BLaER1 (cell line): ENCODE results near the gene UVSSA.

Experiments used
- H3K27ac ChIP-seq: shearing (Covaris generic); formaldehyde crosslinking; 2 replicates; pipeline ENCODE4 v1.8.1; 2022
- H3K27me3 ChIP-seq: shearing (Covaris generic); formaldehyde crosslinking; 2 replicates; pipeline ENCODE4 v1.8.1; 2022
- H3K36me3 ChIP-seq: shearing (Covaris generic); formaldehyde crosslinking; 2 replicates; pipeline ENCODE4 v1.8.1; 2022
- H3K4me1 ChIP-seq: shearing (Covaris generic); formaldehyde crosslinking; 2 replicates; pipeline ENCODE4 v1.8.1; 2022
- H3K4me2 ChIP-seq: shearing (Covaris generic); formaldehyde crosslinking; 2 replicates; pipeline ENCODE4 v1.8.1; 2022
- H3K4me3 ChIP-seq: shearing (Covaris generic); formaldehyde crosslinking; 2 replicates; pipeline ENCODE4 v1.8.1; 2022
- H3K9ac ChIP-seq: shearing (Covaris generic); formaldehyde crosslinking; 2 replicates; pipeline ENCODE4 v1.8.1; 2022
- H3K9me3 ChIP-seq: shearing (Covaris generic); formaldehyde crosslinking; 2 replicates; pipeline ENCODE4 v1.8.1; 2022
- H4K20me1 ChIP-seq: shearing (Covaris generic); formaldehyde crosslinking; 2 replicates; pipeline ENCODE4 v1.8.1; 2022
- Cebpa-rat ChIP-seq: shearing (Covaris generic); IDR thresholded peaks from 2 replicates; pipeline ENCODE4 v1.8.1; 2022

Gene UVSSA

DNA sequence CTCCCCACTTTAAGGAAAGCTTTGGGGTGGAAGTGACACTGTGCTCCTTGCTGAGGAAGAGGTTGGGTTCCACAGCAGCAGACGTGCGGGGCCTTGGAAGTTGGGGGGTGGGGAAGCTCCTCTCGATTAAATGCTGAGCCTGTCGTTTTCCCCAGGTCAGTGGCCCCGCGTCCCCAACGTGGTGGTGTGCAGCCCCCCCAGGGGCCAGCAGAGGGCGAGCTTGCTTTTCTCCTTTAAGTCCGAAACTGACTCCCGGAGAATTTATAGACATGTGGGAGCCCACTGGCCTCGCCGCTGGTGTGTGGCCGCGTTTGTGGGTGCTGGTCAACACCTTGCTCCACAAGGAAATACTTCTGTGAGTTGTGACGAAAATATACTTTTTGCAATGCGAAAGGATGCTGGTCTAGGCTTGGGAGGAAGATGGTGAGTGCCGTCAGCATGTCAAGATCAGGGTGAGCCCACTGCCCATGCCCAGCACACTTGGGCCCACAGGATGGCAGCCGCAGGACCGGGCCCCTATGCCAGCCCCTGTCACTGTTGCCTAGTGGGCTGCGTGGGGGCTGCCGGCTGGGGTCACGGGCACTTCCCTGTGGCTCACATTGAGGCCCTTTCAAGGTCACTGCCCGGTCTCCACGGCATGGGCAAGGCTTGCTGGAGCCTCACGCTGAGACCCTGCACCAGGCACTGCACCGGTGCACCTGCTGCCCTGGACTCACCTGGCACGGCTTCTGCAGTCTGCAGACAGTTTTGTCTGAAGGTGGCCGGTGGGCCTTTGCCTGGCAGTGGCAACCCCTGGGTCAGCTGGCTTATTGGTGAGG, 9.4 kb downstream of the UVSSA start:
- Histone ChIP-seq H3K9ac (no peak overlapping the region), H3K4me2 (no peak overlapping the region), H3K4me1 (peaks cover 58% of the 10 kb centered on the region), H4K20me1 (0 out of 2 replicates have a peak, but pooled peaks cover 9% of the 10 kb centered on the region), H3K4me3 (no peak overlapping the region), H3K36me3 (peaks cover 13% of the 10 kb centered on the region; the same call in 1 of the 2 replicates), H3K9me3 (no peaks in the 10 kb centered on the region), H3K27me3 (no peaks in the 10 kb centered on the region), H3K27ac (no peak overlapping the region)
- no peak for TF ChIP-seq Cebpa-rat

DNA sequence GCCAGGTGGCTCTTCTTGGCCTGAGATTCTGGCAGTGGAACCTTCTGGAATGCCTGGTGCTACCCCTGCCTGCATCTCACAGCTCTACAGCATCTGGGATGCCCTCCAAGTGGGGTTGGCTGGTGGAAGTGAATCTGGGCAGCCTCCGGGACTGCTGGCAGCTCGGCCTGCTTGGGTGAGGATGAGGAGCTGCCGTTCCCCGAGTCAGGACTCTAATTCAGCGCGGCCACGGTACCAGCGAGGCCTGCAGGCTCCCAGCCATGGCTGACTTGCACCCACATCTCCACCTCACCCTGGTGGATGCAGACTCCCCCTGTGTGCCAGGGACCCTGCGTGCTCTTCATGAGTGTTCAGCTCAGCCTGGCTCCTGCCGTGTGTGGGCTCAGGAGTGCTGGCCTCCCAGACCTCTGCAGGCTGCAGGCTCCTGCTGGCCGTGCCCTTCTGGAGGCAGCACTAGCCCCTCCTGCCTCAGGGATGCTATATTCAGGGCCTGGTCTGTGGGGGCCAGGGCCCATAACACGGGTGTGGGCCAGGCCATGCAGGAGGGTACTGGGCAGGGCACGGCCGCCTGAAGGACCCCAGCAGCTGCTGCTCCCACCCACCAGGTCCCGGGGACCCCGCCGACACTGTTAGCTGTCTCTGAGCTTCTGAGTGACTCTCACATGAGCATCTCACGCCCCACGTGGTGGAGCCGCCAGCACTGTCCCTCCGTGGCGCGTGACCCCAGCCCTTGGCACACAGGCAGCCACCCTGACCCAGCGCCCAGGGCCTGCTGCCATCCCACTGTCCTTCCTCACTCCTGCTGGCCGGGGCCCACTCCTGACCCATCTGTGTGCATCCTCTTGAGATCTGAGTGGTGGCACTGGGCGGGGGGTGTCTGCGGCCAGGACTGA, 10.6 kb downstream of the UVSSA start:
- peaks cover 48% of the 10 kb centered on the region for H3K4me1 ChIP-seq
- no peak for TF ChIP-seq Cebpa-rat

DNA sequence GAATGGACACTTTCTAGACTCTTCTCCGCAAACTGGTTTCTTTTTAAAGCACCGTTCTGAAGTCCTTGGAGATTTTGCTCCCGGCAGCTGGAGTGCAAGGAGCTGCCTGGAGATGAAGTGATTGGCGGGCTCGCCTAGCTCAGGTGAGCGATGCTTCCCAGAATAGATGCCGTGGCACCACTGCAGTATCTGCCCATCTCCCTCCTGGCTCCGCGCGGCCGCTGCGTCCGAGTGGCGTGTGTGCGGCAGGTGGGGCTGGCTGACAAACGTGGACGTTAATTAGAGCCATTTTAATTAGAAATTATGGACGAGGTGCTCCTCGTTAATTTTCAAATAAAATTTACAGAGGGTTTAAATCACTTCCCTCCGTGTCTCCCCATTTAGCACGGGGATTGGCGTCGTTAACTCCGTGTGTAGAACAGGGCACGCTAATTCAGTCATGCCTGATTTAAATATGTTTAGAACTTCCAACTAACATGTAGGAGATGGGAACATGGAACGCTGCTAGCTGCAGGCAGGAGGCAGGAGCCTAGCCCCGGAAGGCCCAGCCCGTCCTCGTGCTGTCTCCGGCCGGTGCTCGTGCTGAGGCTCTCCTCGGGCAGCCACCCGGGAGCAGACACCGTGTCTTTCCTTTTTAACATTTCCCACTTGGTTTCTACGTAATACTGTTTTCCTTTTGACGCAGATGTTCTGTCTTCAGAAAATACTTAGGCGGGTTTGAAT, 11.6 kb downstream of the UVSSA start:
- Histone ChIP-seq H4K20me1 (0 out of 2 replicates have a peak, but pooled peaks cover 9% of the 10 kb centered on the region), H3K4me1 (peaks cover 42% of the 10 kb centered on the region), H3K27me3 (no peaks in the 10 kb centered on the region), H3K4me2 (peak overlapping the region; percentile 76), H3K36me3 (peaks cover 7% of the 10 kb centered on the region; the same call in 1 of the 2 replicates), H3K9ac (peak overlapping the region; percentile 33; the same call in 1 of the 2 replicates), H3K4me3 (no peak overlapping the region), H3K27ac (peak overlapping the region; percentile 57; the same call in 1 of the 2 replicates), H3K9me3 (no peaks in the 10 kb centered on the region)
- TF ChIP-seq Cebpa-rat = no peak

More for the DNA sequence above, 10.6 kb downstream of the UVSSA start:
- Histone ChIP-seq H3K27ac (0 out of 2 replicates have a peak overlapping the region, but pooled peaks have one; percentile 57), H3K27me3 (no peaks in the 10 kb centered on the region), H3K4me2 (peak overlapping the region; percentile 76), H3K9ac (no peak overlapping the region; the same call in 1 of the 2 replicates), H3K9me3 (no peaks in the 10 kb centered on the region), H3K4me3 (no peak overlapping the region), H4K20me1 (0 out of 2 replicates have a peak, but pooled peaks cover 9% of the 10 kb centered on the region), H3K36me3 (peaks cover 12% of the 10 kb centered on the region; the same call in 1 of the 2 replicates)

DNA sequence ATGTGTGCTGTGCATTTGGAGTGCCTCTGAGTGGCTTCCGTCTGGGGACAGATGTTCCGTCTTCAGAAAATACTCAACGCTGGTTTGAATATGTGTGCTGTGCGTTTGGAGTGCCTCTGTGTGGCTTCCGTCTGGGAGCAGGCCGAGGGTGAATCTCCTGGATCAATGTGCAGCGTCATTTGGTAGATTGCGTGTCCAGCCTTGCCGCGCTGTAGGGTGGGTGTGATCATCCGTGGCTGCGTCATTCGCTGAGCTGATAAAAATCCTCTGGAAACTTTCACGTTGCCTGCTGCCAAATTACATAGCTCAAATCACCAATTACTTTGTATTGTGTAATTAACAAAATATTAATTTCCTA, 12.1 kb downstream of the UVSSA start:
- Histone ChIP-seq H3K27ac (peak overlapping the region; percentile 57), H3K4me1 (peaks cover 42% of the 10 kb centered on the region), H3K4me3 (no peak overlapping the region), H3K4me2 (peak overlapping the region; percentile 76), H4K20me1 (0 out of 2 replicates have a peak, but pooled peaks cover 9% of the 10 kb centered on the region), H3K36me3 (peaks cover 7% of the 10 kb centered on the region; the same call in 1 of the 2 replicates), H3K9ac (peak overlapping the region; percentile 33; the same call in 1 of the 2 replicates), H3K27me3 (no peaks in the 10 kb centered on the region), H3K9me3 (no peaks in the 10 kb centered on the region)
- no peak for TF ChIP-seq Cebpa-rat

DNA sequence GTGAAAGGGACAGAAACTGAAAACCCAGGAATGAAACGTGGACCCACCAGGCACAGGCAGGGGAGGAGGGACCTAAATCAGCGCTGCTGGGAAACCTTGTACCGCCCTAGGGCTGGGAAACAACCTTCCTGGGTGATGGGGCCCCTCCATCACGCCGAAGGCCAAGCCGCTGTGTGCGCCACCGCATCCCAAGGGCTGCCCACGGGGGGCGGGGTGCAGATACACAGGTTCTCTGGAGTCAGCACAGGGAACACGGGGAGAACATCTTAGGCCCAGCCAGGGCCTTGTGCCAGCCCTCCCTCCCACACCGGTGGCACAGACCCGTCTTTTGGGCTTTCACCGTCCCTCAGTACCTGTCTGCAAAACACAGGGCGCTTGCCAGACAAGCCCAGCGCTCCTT, 13.0 kb downstream of the UVSSA start:
- 0 out of 2 replicates have a peak, but pooled peaks cover 9% of the 10 kb centered on the region for H4K20me1 ChIP-seq
- no peak overlapping the region for H3K4me3 ChIP-seq
- H3K9ac ChIP-seq = 0 out of 2 replicates have a peak overlapping the region, but pooled peaks have one; percentile 33
- H3K4me2 ChIP-seq = peak overlapping the region; percentile 76
- no peaks in the 10 kb centered on the region for H3K27me3 ChIP-seq
- H3K4me1 ChIP-seq = peaks cover 47% of the 10 kb centered on the region
- H3K27ac ChIP-seq = peak overlapping the region; percentile 57
- TF ChIP-seq Cebpa-rat = no peak
- H3K36me3 ChIP-seq = peaks cover 3% of the 10 kb centered on the region; the same call in 1 of the 2 replicates
- H3K9me3 ChIP-seq = no peaks in the 10 kb centered on the region

DNA sequence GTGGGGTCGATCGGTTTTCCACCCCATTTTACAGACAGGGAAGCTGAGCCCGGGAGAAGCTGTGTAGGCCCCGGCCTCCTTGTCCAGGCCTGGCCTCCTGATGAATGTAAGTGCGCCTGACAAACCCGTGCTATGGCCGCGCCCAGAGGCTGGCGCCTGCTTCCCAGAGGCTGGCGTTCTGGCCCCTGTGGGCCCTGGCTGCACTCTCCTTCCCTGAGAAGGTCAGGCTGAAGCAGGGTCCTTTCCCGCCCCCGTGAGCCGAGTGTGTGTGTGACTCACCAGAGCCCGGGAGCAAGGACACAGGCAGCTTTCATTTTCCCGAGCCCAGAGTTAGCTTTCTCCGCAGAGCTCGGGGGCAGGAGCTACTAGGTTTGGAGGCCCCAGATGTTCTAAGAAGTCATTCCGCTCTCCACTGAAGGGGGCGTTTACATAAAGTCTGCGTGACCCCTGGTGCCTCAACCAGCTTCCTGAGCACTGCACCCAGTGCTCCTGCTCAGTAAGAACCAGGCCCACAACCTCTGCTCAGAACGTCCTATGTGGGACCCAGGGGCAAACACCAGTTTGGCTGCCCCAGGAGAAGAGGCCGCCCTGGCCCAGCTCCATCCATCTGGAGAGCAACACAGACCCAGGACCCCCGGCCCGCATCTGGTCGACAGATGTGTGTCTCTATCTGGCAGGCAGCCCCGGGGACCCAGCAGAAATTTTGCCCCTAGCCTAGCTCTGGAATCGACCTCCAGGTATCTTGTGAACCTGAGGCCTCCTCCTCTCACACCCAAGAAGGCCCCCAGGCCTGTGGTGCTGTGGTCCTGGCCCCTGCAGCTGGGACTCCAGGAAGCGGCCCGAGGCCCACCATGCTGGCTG, 13.6 kb downstream of the UVSSA start:
- Histone ChIP-seq H3K4me1 (peaks cover 54% of the 10 kb centered on the region), H3K27me3 (no peaks in the 10 kb centered on the region), H3K9ac (0 out of 2 replicates have a peak overlapping the region, but pooled peaks have one; percentile 16), H3K27ac (peak overlapping the region; percentile 57; the same call in 1 of the 2 replicates), H4K20me1 (0 out of 2 replicates have a peak, but pooled peaks cover 9% of the 10 kb centered on the region), H3K36me3 (no peaks in the 10 kb centered on the region; the same call in 1 of the 2 replicates), H3K4me3 (no peak overlapping the region), H3K9me3 (no peaks in the 10 kb centered on the region), H3K4me2 (peak overlapping the region; percentile 76)
- TF ChIP-seq Cebpa-rat = no peak

DNA sequence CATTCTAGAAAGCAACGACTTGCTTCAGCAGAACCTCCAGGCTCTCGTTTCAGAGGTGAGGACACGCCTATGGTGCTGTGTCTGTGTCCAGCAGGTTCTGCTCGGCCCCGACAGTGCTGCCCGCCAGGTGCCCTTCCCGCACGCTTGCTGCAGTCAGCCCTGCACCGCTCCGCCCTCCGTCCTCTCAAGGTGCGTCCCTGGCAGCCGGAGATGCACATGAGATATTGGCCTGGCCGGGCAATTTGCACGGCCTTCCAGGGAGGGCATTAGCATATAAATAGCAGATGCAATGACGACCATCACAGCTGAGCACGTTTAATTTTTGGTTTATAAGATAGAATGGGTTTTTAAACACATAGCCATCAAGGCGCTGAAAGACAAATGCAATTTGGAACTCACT, 14.4 kb downstream of the UVSSA start:
- no peak for TF ChIP-seq Cebpa-rat
- 0 out of 2 replicates have a peak overlapping the region, but pooled peaks have one; percentile 30 for H3K27ac ChIP-seq
- 0 out of 2 replicates have a peak, but pooled peaks cover 9% of the 10 kb centered on the region for H4K20me1 ChIP-seq
- H3K9ac ChIP-seq = 0 out of 2 replicates have a peak overlapping the region, but pooled peaks have one; percentile 16
- H3K27me3 ChIP-seq = no peaks in the 10 kb centered on the region
- no peaks in the 10 kb centered on the region for H3K9me3 ChIP-seq
- H3K4me3 ChIP-seq = no peak overlapping the region
- no peak overlapping the region for H3K4me2 ChIP-seq
- H3K36me3 ChIP-seq = no peaks in the 10 kb centered on the region
- H3K4me1 ChIP-seq = peaks cover 62% of the 10 kb centered on the region

DNA sequence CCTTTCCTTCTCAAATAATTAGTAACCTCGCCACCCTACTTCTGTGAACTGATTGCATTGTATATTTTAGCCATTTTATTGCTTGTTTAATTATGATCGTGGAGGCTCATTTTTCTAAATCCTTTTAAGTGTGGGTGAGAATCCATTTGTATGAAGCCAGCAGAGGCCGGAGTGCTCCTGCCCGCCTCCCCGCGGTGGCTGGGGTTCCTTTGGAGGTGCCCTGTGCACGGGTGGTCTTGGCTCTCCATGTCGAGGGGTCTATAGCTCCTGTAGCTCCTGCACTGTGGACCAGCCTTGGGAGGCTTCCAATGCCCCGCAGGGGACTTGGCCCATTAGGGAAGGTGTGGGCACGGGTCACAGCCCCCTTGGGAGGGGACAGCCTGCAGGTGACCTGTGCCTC, 15.0 kb downstream of the UVSSA start:
- H3K27me3 ChIP-seq = no peaks in the 10 kb centered on the region
- no peak overlapping the region for H3K27ac ChIP-seq
- no peaks in the 10 kb centered on the region for H3K9me3 ChIP-seq
- peaks cover 68% of the 10 kb centered on the region for H3K4me1 ChIP-seq
- H3K4me3 ChIP-seq = no peak overlapping the region
- TF ChIP-seq Cebpa-rat = no peak
- no peak overlapping the region for H3K4me2 ChIP-seq
- H3K36me3 ChIP-seq = no peaks in the 10 kb centered on the region
- H3K9ac ChIP-seq = no peak overlapping the region
- 0 out of 2 replicates have a peak, but pooled peaks cover 9% of the 10 kb centered on the region for H4K20me1 ChIP-seq
